ENCODE measurements around the gene BCAS3. TPM values are rescaled to one million over a fixed set of nuclear protein-coding genes. Genes with fewer than 3 reads are reported as not detected.

BCAS3 gene
- total RNA-seq, 2 donors from 2014 or later = 28.0 to 37.7 TPM

DNA sequence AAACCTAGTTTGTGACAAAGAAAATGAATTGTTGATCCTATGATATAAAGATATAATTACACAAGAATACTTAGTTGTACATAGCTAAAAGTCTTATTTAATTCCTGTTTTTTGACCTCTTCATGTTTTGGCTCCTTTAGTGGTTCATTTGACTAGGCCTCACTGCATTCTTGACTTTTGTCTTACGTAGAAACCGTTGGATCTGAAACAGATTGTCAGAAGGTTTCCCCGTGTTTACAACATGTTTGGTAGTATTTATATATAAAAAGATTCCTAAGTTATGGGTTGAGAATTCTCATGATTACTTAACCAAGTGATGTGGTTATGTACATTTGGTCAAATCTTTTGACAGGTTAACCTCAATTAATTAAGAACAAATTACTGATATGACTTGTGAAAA, 162.8 kb downstream of the BCAS3 start:
- no peaks in the 10 kb centered on the region for H3K9me3 ChIP-seq (ENCODE audit: control insufficient read depth, low read length)
- no peak for TF ChIP-seq CTCF (conservative IDR thresholded peaks at IDR 0.05)
- no peaks in the 10 kb centered on the region for H3K36me3 ChIP-seq (ENCODE audit: control insufficient read depth, insufficient read depth, low read length)
- no peaks in the 10 kb centered on the region for H3K27me3 ChIP-seq (ENCODE audit: control insufficient read depth, insufficient read depth, low read length, poor library complexity, severe bottlenecking)
- H3K4me3 Mint-ChIP-seq = no peak overlapping the region
- no peaks in the 10 kb centered on the region for H3K4me1 ChIP-seq (ENCODE audit: control insufficient read depth, insufficient read depth, low read length)
- H3K9ac ChIP-seq (ENCODE audit: extremely low read depth, low read length, poor library complexity, severe bottlenecking) = no peak overlapping the region
- no peak overlapping the region for H3K27ac ChIP-seq (ENCODE audit: low read depth, low read length)
- H3K27me3 Mint-ChIP-seq (ENCODE audit: insufficient read depth) = no peaks in the 10 kb centered on the region
- no peak overlapping the region for H3K4me3 ChIP-seq (ENCODE audit: low read length)
- no peaks in the 10 kb centered on the region for H3K36me3 Mint-ChIP-seq (ENCODE audit: low read depth)
- H3K9me3 Mint-ChIP-seq = no peaks in the 10 kb centered on the region
- no peak overlapping the region for H3K27ac Mint-ChIP-seq
- peaks cover 10% of the 10 kb centered on the region for H3K4me1 Mint-ChIP-seq
- 92% methylated on average over 3 of the region's 3 CpGs; no CpG with 5 or more reads in 1 of the 2 experiments for WGBS, 2 experiments (ENCODE audit: insufficient coverage in 1 of 2, insufficient read length in 1 of 2)
- no peak for DNase-seq

DNA sequence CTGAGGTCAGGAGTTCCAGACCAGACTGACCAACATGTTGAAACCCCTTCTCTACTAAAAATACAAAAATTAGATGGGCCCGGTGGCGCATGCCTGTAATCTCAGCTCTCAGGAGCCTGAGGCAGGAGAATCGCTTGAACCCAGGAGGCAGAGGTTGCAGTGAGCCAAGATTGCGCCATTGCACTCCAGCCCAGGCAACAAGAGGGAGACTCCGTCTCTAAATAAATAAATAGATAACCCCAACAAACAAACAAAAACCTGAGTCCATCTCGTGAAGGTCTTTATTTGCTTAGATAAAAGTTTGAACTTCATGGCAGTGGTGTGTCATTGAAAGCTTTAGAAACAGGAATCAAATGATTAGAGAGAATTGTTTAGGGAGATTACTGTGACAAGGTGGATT, 167.4 kb downstream of the BCAS3 start:
- 85 to 94% methylated on average over 2 to 6 of the region's 6 CpGs for WGBS, 2 experiments (ENCODE audit: insufficient coverage in 1 of 2, insufficient read length in 1 of 2)
- H3K27ac ChIP-seq (ENCODE audit: low read depth, low read length) = no peak overlapping the region
- no peaks in the 10 kb centered on the region for H3K9me3 Mint-ChIP-seq

GRCh38 chr17:60846175-60846574, 168.5 kb downstream of the BCAS3 start:
- no peaks in the 10 kb centered on the region for H3K27me3 ChIP-seq (ENCODE audit: control insufficient read depth, insufficient read depth, low read length, poor library complexity, severe bottlenecking)
- Mint-ChIP-seq H3K36me3 (ENCODE audit: low read depth) (no peaks in the 10 kb centered on the region), H3K27me3 (ENCODE audit: insufficient read depth) (no peaks in the 10 kb centered on the region), H3K9me3 (no peaks in the 10 kb centered on the region), H3K4me1 (peaks cover 8% of the 10 kb centered on the region), H3K4me3 (no peak overlapping the region), H3K27ac (no peak overlapping the region)
- H3K4me3 ChIP-seq (ENCODE audit: low read length) = no peak overlapping the region
- WGBS, 2 experiments (ENCODE audit: insufficient coverage in 1 of 2, insufficient read length in 1 of 2) = 83% methylated on average over 1 of the region's 1 CpG; no CpG with 5 or more reads in 1 of the 2 experiments
- no peak for DNase-seq
- H3K9ac ChIP-seq (ENCODE audit: extremely low read depth, low read length, poor library complexity, severe bottlenecking) = no peak overlapping the region
- no peak overlapping the region for H3K27ac ChIP-seq (ENCODE audit: low read depth, low read length)
- no peaks in the 10 kb centered on the region for H3K4me1 ChIP-seq (ENCODE audit: control insufficient read depth, insufficient read depth, low read length)
- no peak for TF ChIP-seq CTCF (conservative IDR thresholded peaks at IDR 0.05)
- H3K9me3 ChIP-seq (ENCODE audit: control insufficient read depth, low read length) = no peaks in the 10 kb centered on the region
- no peaks in the 10 kb centered on the region for H3K36me3 ChIP-seq (ENCODE audit: control insufficient read depth, insufficient read depth, low read length)

More for the DNA sequence above, 167.4 kb downstream of the BCAS3 start:
- Mint-ChIP-seq H3K4me1 (peaks cover 8% of the 10 kb centered on the region), H3K27ac (no peak overlapping the region), H3K4me3 (no peak overlapping the region), H3K36me3 (ENCODE audit: low read depth) (no peaks in the 10 kb centered on the region), H3K27me3 (ENCODE audit: insufficient read depth) (no peaks in the 10 kb centered on the region)
- H3K27me3 ChIP-seq (ENCODE audit: control insufficient read depth, insufficient read depth, low read length, poor library complexity, severe bottlenecking) = no peaks in the 10 kb centered on the region
- H3K9ac ChIP-seq (ENCODE audit: extremely low read depth, low read length, poor library complexity, severe bottlenecking) = no peak overlapping the region
- DNase-seq = no peak
- TF ChIP-seq CTCF (conservative IDR thresholded peaks at IDR 0.05) = no peak
- no peaks in the 10 kb centered on the region for H3K9me3 ChIP-seq (ENCODE audit: control insufficient read depth, low read length)
- H3K36me3 ChIP-seq (ENCODE audit: control insufficient read depth, insufficient read depth, low read length) = no peaks in the 10 kb centered on the region
- H3K4me1 ChIP-seq (ENCODE audit: control insufficient read depth, insufficient read depth, low read length) = no peaks in the 10 kb centered on the region
- no peak overlapping the region for H3K4me3 ChIP-seq (ENCODE audit: low read length)
